A673 (cell line): ENCODE measurements around the gene BAK1.

Experiments
- CTCF ChIP-seq: fragments of 300-800, 200-600 bp; sonication (generic); conservative IDR thresholded peaks from 2 replicates; pipeline ENCODE4 v1.5.1; 2017; ENCODE audit warnings: low read depth, mild to moderate bottlenecking, antibody characterized with exemption, low read length, moderate library complexity, mixed read lengths
- EZH2 ChIP-seq: fragments of 200-600 bp; sonication (generic); IDR thresholded peaks from 2 replicates; pipeline ENCODE4 v1.6.1; 2017; ENCODE audit warnings: borderline replicate concordance, low read depth, mild to moderate bottlenecking, mixed read lengths, antibody characterized with exemption, low read length; ENCODE audit not compliant: poor library complexity, severe bottlenecking

GRCh38 chr6:33534702-33535101 is 45.4 kb downstream of the BAK1 start:
- TF ChIP-seq CTCF, result no peak
- no peak for TF ChIP-seq EZH2
